Stimulated activated CD8-positive, alpha-beta memory T cell treated with anti-CD3 and anti-CD28 coated beads, Interleukin-15, amount 100 ng/mL, for 24 hours (primary cell): ENCODE measurements around the gene PRKCA.

ENCODE experiments used
- DNase-seq: peaks from one replicate; pipeline ENCODE4 v3.0.0-alpha.2; 2020; ENCODE audit warnings: low read depth

Gene PRKCA

DNA sequence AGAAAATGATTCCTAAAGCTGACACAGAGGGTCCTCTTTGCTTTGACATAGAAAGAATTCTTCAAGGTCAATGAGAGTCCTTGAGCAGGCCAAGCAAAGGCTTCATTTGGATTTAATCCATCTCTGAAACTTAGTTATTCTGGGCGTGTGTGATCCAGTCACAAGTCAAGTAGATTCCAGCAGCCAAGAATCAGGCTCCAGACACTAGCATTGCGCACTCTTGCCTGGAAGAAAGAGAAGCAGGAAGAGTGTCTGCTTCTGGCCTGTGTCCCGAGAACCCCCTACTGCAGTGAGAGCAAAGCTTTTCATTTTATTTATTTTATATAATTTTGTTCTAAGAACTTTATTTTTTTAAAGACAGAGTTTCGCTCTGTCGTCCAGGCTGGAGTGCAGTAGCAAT is 444.3 kb downstream of the PRKCA start:
- no peak for DNase-seq

DNA sequence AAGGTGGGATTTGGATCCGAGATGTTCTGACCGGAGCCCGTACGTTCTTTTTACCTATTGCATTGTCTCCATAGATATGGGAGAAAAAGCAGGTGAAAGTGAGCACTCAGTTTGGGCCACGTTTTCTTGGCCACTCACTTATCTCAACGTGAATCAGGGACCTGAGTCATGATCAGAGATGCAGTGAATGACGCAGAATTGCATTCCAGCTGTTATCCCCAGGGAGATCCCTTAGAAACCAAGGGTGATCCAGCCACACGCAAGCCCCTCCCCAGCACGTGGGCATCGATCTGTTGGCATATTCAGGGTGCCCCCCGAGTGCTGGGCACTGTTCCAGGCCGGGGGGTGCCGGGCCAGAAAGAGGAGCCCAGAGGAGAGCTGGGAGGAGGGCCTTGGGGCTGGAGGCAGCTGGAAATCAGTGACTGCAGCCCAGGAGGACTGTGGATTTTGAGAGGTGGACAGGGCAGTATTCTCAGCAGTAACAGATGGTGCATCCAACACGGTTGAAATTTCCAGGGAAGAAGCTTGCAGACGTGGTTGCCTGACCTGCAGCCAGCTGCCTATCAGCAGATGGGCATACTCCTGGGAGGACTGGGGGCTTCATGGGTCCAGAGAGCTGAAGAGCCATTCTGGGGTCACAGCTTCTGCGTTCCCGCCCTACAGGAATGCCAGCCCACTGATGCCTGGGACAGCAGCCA is 445.3 kb downstream of the PRKCA start:
- DNase-seq: no peak

GRCh38 chr17:66748578-66748977 is 446.2 kb downstream of the PRKCA start:
- no peak for DNase-seq

GRCh38 chr17:66749217-66749832 is 446.9 kb downstream of the PRKCA start:
- no peak for DNase-seq

GRCh38 chr17:66750116-66750515 is 447.7 kb downstream of the PRKCA start:
- no peak for DNase-seq

- DNase-seq: no peak
Measured at GRCh38 chr17:66750781-66751543, 448.5 kb downstream of the PRKCA start.

DNA sequence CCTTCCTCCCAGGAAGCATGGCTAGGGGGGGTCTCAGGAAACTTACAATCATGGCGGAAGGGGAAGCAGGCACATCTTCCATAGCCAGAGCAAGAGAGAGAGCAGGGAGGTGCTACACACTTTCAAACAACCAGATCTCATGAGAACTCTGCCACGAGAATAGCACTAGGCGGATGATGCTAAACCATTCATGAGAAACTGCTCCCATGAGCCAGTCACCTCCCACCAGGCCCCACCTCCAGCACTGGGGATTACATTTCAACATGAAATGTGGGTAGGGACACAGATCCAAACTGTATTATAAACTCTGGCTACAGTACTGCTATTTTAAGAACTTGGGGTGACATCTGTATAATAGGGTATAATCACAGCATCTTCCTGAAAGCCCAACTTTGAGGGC is 449.4 kb downstream of the PRKCA start:
- DNase-seq: no peak

DNA sequence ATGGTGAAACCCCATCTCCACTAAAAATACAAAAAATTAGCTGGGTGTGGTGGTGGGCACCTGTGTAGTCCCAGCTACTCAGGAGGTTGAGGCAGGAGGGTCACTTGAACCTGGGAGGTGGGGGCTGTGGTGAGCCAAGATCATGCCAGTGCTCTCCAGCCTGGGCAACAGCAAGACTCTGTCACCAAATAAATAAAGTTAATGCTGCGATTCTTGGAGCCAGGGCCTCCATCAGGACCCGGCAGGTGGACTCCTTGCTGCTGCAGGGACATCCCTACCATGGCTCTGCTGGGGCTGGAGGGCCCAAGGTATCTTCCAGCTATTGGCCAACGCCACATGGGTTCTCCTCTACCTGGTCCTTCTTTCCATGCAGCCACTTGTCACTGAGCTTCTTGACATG is 450.0 kb downstream of the PRKCA start:
- DNase-seq: no peak

DNA sequence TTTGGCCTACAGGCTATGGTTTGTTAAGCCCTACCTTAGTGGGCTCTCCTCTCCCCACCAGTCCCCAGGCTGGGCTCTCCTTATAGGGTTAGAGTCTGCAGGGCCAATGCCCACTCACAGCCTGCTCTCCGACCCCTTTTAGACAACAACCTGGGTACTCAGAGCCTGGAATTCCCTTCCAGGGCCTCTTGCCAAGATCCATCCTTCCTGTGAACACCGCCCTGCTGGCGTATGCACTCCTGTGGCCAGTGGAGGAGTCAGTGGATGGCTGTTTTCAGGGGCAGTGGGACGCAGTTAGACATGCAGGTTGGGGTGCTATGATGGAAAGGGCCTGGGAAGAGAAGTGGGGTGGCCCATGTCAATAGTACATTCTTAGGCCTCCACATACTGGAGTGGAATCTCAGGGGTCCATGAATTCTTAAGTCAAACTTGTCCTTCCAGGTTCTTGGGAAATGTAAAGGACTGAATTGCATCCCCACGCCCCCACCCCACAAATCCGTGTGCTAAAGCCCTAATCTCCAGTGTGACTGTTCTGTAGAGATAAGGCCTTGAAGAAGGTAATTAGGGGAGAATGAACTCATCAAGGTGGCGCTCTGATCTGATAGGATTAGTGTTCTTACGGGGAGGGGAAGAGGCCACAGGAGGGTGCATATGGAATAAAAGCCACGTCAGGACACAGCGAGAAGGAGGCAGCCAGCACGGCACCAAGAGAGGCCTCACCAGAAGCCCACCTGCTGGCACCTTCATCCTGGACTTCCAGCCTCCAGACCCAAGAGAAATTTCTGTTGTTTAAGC is 450.9 kb downstream of the PRKCA start:
- no peak for DNase-seq

DNA sequence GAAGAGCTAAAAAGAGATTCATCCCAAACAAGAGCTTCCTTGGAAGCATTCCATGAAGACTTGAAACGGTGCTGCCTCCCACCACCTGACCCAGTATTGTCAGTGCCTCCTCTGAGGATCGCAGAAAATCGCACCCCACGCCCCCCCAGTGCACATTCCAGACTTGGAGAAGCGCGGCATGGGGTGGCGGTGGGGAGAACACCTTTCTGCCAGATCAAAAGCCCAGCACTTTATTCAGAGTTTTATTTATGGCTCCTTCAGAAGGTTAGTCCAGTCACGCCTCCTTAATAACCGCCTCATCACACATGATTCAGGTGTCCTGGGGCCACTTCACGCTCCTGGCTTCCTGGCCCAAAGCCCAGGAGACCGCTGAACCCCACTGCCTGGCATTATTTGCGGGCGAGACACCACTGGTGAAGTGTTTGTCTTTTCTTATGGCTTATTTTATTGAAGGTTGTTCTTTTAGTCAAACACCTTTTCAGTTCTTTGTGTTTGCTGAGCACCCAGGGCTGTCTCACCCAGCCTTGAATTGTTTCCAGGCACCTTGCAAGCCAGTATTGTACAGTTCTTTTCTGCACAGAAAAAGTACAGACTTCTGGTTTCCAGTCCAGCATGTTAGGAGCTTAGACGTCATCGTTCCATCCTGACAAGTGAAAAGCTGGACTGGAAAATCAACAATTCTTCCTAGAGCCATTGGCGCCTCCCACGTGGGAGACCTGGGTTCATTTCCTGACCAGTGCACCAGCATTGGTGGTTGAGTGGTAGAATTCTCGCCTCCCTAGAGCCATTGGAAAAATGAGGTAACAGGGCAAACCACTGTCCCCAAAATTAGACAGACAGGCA is 452.9 kb downstream of the PRKCA start:
- no peak for DNase-seq

DNA sequence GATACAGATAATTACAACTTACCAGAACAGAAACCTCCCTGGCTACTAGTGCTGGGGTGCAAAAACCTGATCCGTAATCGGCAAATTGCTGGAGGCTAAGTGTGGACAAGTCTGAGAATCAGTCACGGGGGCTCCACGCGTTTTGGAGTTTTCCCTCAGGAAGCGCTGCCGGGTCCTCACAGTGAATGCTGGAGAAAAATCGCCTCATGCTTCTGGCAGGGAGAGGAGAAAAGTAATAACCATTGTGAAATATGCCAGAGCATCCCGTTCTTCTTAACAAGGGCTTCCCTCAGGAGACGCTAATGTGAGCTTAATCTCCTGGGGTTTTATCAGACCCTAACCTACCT is 453.5 kb downstream of the PRKCA start:
- no peak for DNase-seq

DNA sequence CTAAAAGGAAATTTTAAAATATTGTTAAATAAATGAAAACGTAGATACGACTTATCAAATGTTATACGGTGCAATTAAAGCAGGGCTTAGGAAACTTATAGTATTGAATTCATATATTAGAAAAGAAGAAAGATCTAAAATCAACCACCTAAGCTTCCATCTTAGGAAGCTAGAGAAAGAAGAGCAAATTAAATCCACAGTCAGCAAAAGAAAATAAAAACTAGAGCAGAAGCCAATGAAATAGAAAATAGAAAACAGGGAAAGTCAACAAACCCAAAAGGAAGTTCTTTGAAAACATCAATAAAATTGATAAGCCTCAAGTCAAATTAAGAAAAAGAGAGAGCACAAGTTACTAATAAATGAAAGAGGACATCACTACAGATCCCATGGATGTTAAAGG is 457.9 kb downstream of the PRKCA start:
- DNase-seq: no peak

- no peak for DNase-seq
Measured at GRCh38 chr17:66762276-66762675, 459.9 kb downstream of the PRKCA start.

DNA sequence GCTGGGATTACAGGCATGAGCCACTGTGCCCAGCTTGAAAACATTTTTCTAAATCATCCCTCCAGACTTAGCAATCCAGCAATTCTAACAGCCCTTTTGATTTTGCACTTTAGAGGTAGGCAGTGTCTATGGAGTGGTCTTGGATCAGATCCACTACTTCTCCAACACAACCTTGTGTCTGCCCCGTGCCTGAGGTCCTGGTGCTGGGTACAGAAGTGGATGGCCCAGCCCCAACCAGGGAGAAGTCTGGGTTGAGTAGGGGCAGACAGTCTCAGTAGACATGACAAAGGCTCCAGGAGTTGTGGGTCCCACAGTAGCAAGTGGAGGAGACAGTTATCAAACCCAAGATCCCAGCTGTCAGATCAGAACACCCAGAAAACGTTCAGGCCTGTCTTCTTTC is 460.6 kb downstream of the PRKCA start:
- DNase-seq: no peak

- DNase-seq: no peak
Measured at GRCh38 chr17:66764506-66764905, 462.1 kb downstream of the PRKCA start.

DNA sequence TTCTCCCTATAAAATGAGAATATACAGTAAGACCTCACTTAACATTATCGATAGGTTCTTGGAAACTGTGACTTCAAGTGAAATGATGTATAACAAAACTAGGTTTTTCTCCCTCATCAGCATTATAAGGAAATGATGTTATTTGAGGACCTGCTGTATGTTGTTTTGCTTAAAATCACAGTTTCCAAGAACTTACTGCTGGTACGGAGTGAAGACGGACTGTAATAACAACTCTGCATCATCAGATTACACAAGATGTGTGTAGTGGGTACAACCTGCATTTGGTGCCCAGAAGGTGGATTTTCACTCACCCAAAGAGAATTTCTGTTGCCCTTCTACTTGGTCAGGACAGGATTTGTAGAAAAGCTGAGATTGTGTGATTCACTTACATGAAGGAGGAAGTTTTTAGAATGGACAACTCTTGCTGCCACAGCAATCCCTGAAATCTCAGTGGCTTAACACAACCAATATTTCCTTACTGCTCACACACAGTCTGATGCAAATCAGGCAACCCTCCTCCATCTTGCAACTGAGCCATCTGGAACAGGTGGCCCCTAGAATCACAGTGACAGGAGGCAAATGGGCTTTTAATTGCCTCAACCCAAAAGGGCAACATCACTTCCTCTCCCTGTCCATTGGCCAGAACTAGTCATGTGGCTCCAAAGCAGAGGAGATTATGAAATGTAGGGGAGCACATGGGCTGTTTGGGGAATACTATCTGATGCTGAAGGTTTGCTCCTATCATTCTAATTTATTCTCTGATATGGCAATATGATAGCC is 464.9 kb downstream of the PRKCA start:
- no peak for DNase-seq

DNA sequence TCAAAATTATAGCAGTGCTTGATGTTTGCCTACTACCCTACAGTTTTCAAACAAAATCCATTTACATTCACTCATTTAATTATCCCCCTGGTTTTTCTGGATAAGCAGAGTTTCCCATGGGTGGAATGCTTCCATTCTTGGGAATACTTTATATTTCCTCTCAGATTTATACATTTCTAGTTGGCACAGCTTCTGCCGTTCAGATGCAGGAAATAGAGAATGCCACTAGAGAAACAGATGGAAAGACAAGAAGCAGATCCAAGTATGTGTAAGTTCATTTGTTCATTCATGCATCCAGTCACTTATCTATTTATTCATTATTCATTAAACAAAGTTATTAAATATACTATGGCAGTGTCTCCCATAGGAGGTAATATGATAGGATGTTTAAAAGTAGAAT is 467.5 kb downstream of the PRKCA start:
- no peak for DNase-seq

GRCh38 chr17:66772148-66772812 is 469.9 kb downstream of the PRKCA start:
- DNase-seq: no peak

- DNase-seq: no peak
Measured at GRCh38 chr17:66775271-66775670, 472.9 kb downstream of the PRKCA start.

DNA sequence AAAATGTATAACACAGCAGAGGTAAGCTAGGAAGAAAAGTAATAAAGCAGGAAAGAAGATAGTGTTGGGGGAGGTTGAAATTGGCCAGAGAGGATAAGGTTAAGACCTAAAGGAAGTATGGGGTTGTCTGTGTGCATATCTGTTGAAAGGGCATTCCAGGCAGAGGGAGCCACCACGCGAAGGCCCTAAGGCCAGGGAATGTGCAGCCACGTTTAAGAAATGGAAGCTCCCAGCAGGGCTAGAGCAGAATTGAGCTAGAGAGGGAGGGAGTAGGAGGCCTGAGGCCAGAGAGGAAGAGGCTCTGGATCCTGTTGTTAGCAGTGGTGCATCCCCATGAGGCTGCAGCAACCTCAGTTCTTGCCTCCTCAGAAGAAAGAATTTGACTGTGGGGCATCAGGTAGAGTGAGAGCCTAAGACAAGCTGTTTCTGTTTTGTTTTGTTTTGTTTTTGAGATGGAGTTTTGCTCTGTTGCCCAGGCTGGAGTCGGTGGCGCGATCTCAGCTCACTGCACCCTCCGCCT is 473.5 kb downstream of the PRKCA start:
- no peak for DNase-seq
